HepG2 (cell line): ENCODE data around the gene TACC3. TPM values are rescaled to one million over a fixed set of nuclear protein-coding genes. Genes with fewer than 3 reads are reported as not detected.

Experiments used
- ATAC-seq: fragments of 200-7000 bp; cut with Tn5 transposase; 3 replicates; pipeline ENCODE4 v1.9.1; 2020; ENCODE audit warnings: mild to moderate bottlenecking, moderate library complexity
- BruUV-seq: library from RNA; stranded (reverse); fragments of 400-500 nt; replicated peaks from 2 replicates; lab custom pipeline; 2021; lab: Mats Ljungman, UMichigan
- CTCF ChIA-PET: fragments of 300-600 bp; formaldehyde crosslinking; extraction: SDS; loops from one replicate; lab custom pipeline; 2021; ENCODE audit warnings: low total read pairs, inconsistent platforms, low intra/inter-chr PET ratio; lab: Yijun Ruan, JAX
- POLR2A ChIA-PET: fragments of 350-600 bp; sonication (Branson Sonifier 250); formaldehyde crosslinking; loops from one replicate; lab custom pipeline; 2020; ENCODE audit warnings: antibody characterized with exemption, inconsistent platforms; lab: Yijun Ruan, JAX
- DNase-seq: peaks from one replicate; pipeline ENCODE4 v3.0.0-alpha.2; 2015; ENCODE audit warnings: low spot score
- FAIRE-seq: peaks from 3 replicates; lab custom pipeline; 2011; peaks lifted over from hg19 to GRCh38; lab: Jason Lieb, UNC
- H2AFZ ChIP-seq: one replicate; pipeline ENCODE4 v1.6.1; 2011; ENCODE audit warnings: low read length, inconsistent platforms
- H3K27ac ChIP-seq: fragments of 300-600 bp; 3 replicates; pipeline ENCODE4 v1.8.0; 2011; ENCODE audit warnings: mixed run types, mild to moderate bottlenecking, mixed read lengths, low read length, inconsistent platforms; ENCODE audit not compliant: insufficient read depth; ENCODE audit errors: extremely low read length
- H3K27me3 ChIP-seq, 2 experiments: fragments of 200-600 bp in 1 of 2; 2 replicates in 1 of 2; 3 replicates in 1 of 2; pipeline versions ENCODE4 v1.6.0 to v1.8.0; 2011; ENCODE audit warnings: low read length in 2 of 2, mild to moderate bottlenecking in 2 of 2, moderate library complexity in 2 of 2, inconsistent platforms in 1 of 2; ENCODE audit not compliant: insufficient read depth in 2 of 2, control insufficient read depth in 1 of 2
- H3K36me3 ChIP-seq, 2 experiments: fragments of 200-600 bp in 1 of 2; replicated peaks in 1 of 2; 2 replicates in 1 of 2; 3 replicates in 1 of 2; pipeline versions ENCODE4 v1.5.1 to v1.8.0; 2011; ENCODE audit warnings: low read length in 2 of 2, inconsistent platforms in 1 of 2; ENCODE audit not compliant: insufficient read depth in 2 of 2, control insufficient read depth in 1 of 2
- H3K4me1 ChIP-seq: 2 replicates; pipeline ENCODE4 v1.5.1; 2012; ENCODE audit warnings: low read length, inconsistent platforms; ENCODE audit not compliant: insufficient read depth
- H3K4me2 ChIP-seq: 2 replicates; pipeline ENCODE4 v1.6.0; 2011; ENCODE audit warnings: low read depth, low read length, inconsistent platforms
- H3K4me3 ChIP-seq, 3 experiments: fragments of 200-600 bp in 1 of 3; sonication (generic), shearing (Covaris generic) in 1 of 3; replicated peaks in 1 of 3; 2 replicates each; pipeline ENCODE4 v1.5.1; 2011 to 2016; ENCODE audit warnings: low read length in 3 of 3, inconsistent platforms in 2 of 3, low read depth in 2 of 3, mild to moderate bottlenecking in 2 of 3, control low read depth in 1 of 3, mixed read lengths in 1 of 3; ENCODE audit not compliant: insufficient read depth in 1 of 3
- H3K79me2 ChIP-seq: one replicate; pipeline ENCODE4 v1.6.1; 2011; ENCODE audit warnings: low read length, inconsistent platforms; ENCODE audit not compliant: insufficient read depth
- H3K9ac ChIP-seq: 2 replicates; pipeline ENCODE4 v1.6.0; 2011; ENCODE audit warnings: mild to moderate bottlenecking, low read depth, low read length, inconsistent platforms; ENCODE audit not compliant: insufficient read depth
- H3K9me3 ChIP-seq: 2 replicates; pipeline ENCODE4 v1.5.1; 2012; ENCODE audit warnings: mild to moderate bottlenecking, low read length
- H4K20me1 ChIP-seq: 2 replicates; pipeline ENCODE4 v1.6.0; 2011; ENCODE audit warnings: inconsistent platforms, mild to moderate bottlenecking, low read length, moderate library complexity; ENCODE audit not compliant: insufficient read depth
- CSRNP2 ChIP-seq: sonication (generic); formaldehyde crosslinking; conservative IDR thresholded peaks from 2 replicates; pipeline ENCODE4 v1.8.0; 2022; ENCODE audit warnings: low read depth, missing genetic modification reagents
- HCFC1 ChIP-seq: fragments of 150-350 bp; IDR thresholded peaks from 2 replicates; pipeline ENCODE4 v1.6.1; 2014; ENCODE audit warnings: low read depth, low read length
- HINFP ChIP-seq: sonication (generic); formaldehyde crosslinking; IDR thresholded peaks from 2 replicates; pipeline ENCODE4 v1.4.0; 2020; ENCODE audit warnings: low read depth, mild to moderate bottlenecking, missing genetic modification reagents
- KLF16 ChIP-seq, 2 experiments: sonication (generic) in 1 of 2; formaldehyde crosslinking in 1 of 2; IDR thresholded peaks; 2 replicates each; pipeline versions ENCODE4 v1.6.1 to v1.8.0; 2016 to 2023; ENCODE audit warnings: missing genetic modification reagents in 2 of 2, missing compliant biosample characterization in 1 of 2
- POLR2AphosphoS5 ChIP-seq: IDR thresholded peaks from 2 replicates; pipeline ENCODE4 v1.6.1; 2012; ENCODE audit warnings: low read depth, low read length
- THAP11 ChIP-seq: IDR thresholded peaks from 2 replicates; pipeline ENCODE4 v1.6.1; 2016; ENCODE audit warnings: missing biosample characterization, missing genetic modification reagents
- ZFYVE20 ChIP-seq: sonication (generic); formaldehyde crosslinking; IDR thresholded peaks from 2 replicates; pipeline ENCODE4 v1.8.0; 2023; ENCODE audit warnings: low read depth, mild to moderate bottlenecking, moderate library complexity, missing genetic modification reagents, borderline replicate concordance
- ZNF235 ChIP-seq: sonication (generic); formaldehyde crosslinking; IDR thresholded peaks from 2 replicates; pipeline ENCODE4 v1.8.1; 2023; ENCODE audit warnings: mild to moderate bottlenecking, missing genetic modification reagents, borderline replicate concordance
- WGBS: methylation state at CpG from one replicate; pipeline ENCODE4 v1.1.6; 2017; ENCODE audit warnings: low lambda C conversion rate; 5-methylcytosine and 5-hydroxymethylcytosine counted together
- in situ Hi-C: cut with HindIII; loops from 2 replicates; pipeline ENCODE4 v1.10.0; 2017; ENCODE audit warnings: low pct_unique_long_range_greater_than_20kb; ENCODE audit not compliant: extremely low pct_ligation_motif_present
- intact Hi-C: fragments of 100-400 bp; cut with micrococcal nuclease; formaldehyde crosslinking; loops from one replicate; pipeline ENCODE4 v1.10.0; 2022; ENCODE audit not compliant: unreplicated experiment
- polyA plus RNA-seq, 8 experiments: library from polyadenylated mRNA; depleted of rRNA in 3 of 8; stranded (reverse) in 7 of 8; unstranded in 1 of 8; fragments of >200 nt; fragmentation: Illumina TruSeq in 4 of 8; extraction: Trizol in 4 of 8; gene quantifications; 2 replicates each; pipeline versions ENCODE4 v1.2.1 to v1.2.3, GENCODE V29; 2011 to 2016; ENCODE audit warnings: low read depth in 4 of 8, missing spikeins in 1 of 8, mixed read lengths in 1 of 8; ENCODE audit not compliant: insufficient read depth in 1 of 8
- total RNA-seq, 5 experiments: library from RNA; depleted of rRNA; stranded (reverse); fragments of >200 nt; fragmentation: Illumina TruSeq; extraction: Trizol; gene quantifications; 2 replicates each; pipeline ENCODE4 v1.2.3, GENCODE V29; 2016; ENCODE audit warnings: low read depth in 1 of 5
- TF ChIP-seq, protein P1 (sequence below): sonication (generic); formaldehyde crosslinking; IDR thresholded peaks from 2 replicates; pipeline ENCODE4 v1.4.0; 2020; ENCODE audit warnings: mild to moderate bottlenecking, missing genetic modification reagents

TACC3 gene
- total and polyA plus RNA-seq, 2 of the 13 experiments (the other 11 are each of a cell fraction or from before 2014, with no cell fraction given), result 20.3 to 21.2 TPM

DNA sequence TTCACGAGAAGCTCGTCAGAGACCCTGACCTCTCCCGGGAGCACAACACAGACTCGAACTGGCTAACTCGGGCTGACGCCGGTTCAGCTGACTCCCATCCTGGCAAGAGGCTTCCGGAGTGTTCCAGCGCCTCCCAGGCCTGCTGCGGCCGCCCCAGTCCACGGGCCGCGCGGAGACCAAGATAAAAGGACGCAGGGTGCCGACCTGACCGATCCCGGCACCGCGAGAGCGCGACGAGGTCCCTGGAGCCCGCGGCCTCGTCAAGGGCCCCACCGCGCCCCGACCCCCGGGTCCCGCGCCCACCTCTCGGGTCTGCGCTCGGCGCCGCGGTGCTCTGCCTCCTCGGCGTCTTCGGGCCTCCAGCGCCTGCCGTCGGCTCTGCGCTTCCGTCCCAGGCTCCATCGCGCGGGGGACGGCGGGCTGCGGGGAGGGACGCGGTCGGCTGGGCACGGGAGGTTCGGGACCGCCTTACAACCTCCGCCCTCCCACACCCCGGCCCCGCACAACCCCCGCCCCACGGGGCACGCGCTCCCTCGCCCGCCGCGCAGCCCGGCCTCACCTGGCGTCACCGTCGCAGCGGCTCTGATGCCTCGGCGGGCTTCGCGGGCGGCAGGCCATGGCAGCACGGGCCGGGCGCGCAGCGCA lies 9.6 kb upstream of the TACC3 start:
- CTCF ChIA-PET, result interaction anchor here (1.6 kb wide), 1 partner anchor 19 kb away, joined by 3 read pairs; no protein-coding TSS in a partner anchor
- peak overlapping the region; percentile 87 to 95 (median 91) for H3K4me3 ChIP-seq
- peaks cover 6% of the 10 kb centered on the region; the same call in 1 of the 2 replicates for H4K20me1 ChIP-seq
- H3K4me2 ChIP-seq, result peak overlapping the region; percentile 99
- H3K4me1 ChIP-seq, result peaks cover 59% of the 10 kb centered on the region
- peak; percentile 14 for ATAC-seq
- no peaks in the 10 kb centered on the region; a peak in 1 of 5 replicates for H3K36me3 ChIP-seq
- FAIRE-seq, result no peak
- H3K27me3 ChIP-seq, result no peaks in the 10 kb centered on the region
- H3K79me2 ChIP-seq, result peaks cover 57% of the 10 kb centered on the region
- in situ Hi-C loops, result no loop called here
- POLR2A ChIA-PET, result interaction anchor here (0.8 to 1.7 kb wide), 5 partner anchors 10 to 152 kb away, joined by 4 to 31 read pairs (median 4); partner anchors contain the start of genes TACC3 and TMEM129
- no peak overlapping the region for H2AFZ ChIP-seq
- peak overlapping the region; percentile 99 for H3K27ac ChIP-seq
- no peak for DNase-seq
- intact Hi-C loops, result no loop called here
- WGBS, result 0% methylated on average over 5 of the region's 85 CpGs
- no peaks in the 10 kb centered on the region for H3K9me3 ChIP-seq
- no TSS peak for BruUV-seq
- peak overlapping the region; percentile 98 for H3K9ac ChIP-seq
- TF ChIP-seq ZNF235 (0 out of 2 replicates have a peak, but pooled peaks have one; percentile 2), CSRNP2 (CRISPR knock-in tag) (no peak; the same call in 1 of the 2 replicates), ZFYVE20 (CRISPR knock-in tag) (peak; percentile 57; the same call in 1 of the 2 replicates), HCFC1 (no peak), POLR2AphosphoS5 (no peak), THAP11 (CRISPR knock-in tag) (no peak), KLF16 (CRISPR knock-in tag; IDR thresholded peaks at IDR 0.05) (no peak), HINFP (no peak)
- TF ChIP-seq, protein P1, sequence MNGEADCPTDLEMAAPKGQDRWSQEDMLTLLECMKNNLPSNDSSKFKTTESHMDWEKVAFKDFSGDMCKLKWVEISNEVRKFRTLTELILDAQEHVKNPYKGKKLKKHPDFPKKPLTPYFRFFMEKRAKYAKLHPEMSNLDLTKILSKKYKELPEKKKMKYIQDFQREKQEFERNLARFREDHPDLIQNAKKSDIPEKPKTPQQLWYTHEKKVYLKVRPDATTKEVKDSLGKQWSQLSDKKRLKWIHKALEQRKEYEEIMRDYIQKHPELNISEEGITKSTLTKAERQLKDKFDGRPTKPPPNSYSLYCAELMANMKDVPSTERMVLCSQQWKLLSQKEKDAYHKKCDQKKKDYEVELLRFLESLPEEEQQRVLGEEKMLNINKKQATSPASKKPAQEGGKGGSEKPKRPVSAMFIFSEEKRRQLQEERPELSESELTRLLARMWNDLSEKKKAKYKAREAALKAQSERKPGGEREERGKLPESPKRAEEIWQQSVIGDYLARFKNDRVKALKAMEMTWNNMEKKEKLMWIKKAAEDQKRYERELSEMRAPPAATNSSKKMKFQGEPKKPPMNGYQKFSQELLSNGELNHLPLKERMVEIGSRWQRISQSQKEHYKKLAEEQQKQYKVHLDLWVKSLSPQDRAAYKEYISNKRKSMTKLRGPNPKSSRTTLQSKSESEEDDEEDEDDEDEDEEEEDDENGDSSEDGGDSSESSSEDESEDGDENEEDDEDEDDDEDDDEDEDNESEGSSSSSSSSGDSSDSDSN (CRISPR knock-in tag), result peak; percentile 67
